GM18505 (cell line): ENCODE results near the gene RASL10B.

ENCODE experiments used
- ATAC-seq: cut with Tn5 transposase; IDR thresholded peaks from one replicate; pipeline ENCODE4 v1.9.1; 2021; ENCODE audit not compliant: unreplicated experiment
- POLR2A ChIP-seq: IDR thresholded peaks from 4 replicates; pipeline ENCODE4 v1.6.1; 2011; ENCODE audit warnings: borderline replicate concordance; ENCODE audit not compliant: insufficient read depth, insufficient read length; ENCODE audit errors: extremely low read depth

The RASL10B gene

DNA sequence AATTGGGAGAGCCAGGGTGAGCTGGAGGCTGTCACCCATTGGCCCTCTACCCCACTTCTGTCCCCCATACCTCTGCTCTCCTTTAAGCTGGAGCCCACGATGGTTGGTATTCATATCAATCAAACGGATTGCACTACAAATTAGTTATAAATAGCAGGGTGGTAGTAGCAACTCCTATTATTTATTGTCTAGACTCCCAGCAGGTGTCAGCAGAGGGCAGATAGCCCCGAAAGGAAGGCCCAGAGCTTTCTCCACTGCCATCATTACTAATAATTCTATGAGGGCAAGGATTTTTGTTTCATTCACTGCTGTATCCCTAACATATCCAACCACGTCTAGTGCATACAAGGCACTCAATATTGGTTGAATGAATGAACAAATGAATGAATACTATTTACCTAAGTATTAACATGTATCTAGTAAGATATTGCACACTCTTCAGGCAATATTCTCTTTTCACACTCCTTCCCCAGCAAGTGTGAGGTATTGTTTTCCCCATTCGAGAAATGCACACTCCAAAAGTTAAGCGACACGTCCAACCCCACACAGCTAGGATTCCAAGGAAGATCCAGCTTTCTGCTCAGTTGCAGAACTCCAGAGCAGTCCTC lies 35.6 kb downstream of the RASL10B start:
- ATAC-seq, result no peak
- no peak for TF ChIP-seq POLR2A

GRCh38 chr17:35768797-35769196 lies 37.4 kb downstream of the RASL10B start:
- no peak for TF ChIP-seq POLR2A
- no peak for ATAC-seq

DNA sequence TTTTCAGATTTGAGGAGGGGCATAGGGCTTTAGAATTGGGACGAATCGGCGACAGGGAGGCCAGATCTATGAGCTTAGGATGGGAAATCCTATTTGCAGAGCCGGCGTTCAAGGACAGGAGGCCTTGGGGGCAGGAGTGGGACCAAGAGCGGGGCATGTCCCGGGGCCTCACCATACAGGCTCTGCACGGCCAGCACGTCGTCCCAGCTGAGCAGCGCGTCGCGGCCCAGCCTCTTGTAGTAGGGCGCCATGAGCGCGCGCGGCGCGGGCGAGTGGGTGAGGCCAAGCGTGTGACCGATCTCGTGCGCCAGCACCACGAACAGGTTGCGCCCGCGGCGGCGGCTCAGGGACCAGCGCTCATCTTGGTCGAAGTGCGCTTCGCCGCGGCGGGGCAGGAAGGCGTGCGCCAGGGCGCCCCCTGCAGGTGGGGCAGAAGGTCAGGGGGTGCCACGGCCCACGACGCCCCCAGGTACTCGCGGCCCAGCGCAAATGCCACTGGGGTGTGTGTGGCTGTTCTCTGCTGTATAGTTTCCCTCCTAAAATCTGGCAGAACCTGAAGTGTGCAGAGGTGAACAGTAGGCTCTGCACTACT lies 38.6 kb downstream of the RASL10B start:
- ATAC-seq, result no peak
- TF ChIP-seq POLR2A, result no peak

GRCh38 chr17:35773129-35773528 lies 41.7 kb downstream of the RASL10B start:
- TF ChIP-seq POLR2A, result no peak
- ATAC-seq, result no peak

- no peak for TF ChIP-seq POLR2A
Measured at GRCh38 chr17:35773679-35774425, 42.4 kb downstream of the RASL10B start.

DNA sequence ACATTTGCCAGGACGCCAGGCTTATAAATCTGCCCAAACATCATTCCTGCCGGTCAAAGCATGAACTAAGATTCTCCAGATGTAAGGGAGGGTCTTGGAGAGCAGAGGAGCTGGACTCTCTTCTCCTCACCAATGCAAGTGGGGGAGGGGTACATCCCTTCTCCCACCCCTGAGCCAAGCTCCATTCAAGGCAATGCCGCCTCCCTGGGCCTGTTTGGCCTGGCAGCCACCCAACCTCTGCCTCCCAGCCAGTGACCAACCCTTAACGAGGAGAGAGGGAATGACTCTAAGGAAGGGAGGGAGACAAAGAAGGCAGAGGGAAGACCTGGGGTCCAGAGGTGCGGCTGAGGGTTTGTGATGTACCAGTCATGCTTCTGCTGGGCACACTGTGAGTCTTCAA lies 43.1 kb downstream of the RASL10B start:
- no peak for ATAC-seq
- TF ChIP-seq POLR2A, result no peak

More at GRCh38 chr17:35773679-35774425, 42.4 kb downstream of the RASL10B start:
- ATAC-seq, result no peak

GRCh38 chr17:35775039-35775438 lies 43.6 kb downstream of the RASL10B start:
- no peak for ATAC-seq
- TF ChIP-seq POLR2A, result no peak

DNA sequence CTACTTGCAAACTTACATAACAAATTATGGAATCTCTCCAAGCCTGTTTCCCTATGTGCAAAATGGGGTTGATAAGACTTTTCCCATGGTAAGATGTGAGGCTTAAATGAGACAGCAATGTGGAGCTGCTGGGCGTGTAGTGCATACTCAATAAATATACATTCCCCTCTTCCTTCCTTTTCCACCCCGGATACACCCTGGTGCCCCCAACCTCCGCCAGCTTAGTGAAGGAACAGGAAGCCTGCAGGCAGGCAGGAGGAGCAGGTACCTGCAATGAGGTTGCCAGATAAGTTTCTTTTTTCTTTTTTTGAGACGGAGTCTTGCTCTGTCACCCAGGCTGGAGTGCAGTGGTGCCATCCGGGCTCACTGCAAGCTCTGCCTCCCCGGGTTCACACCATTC lies 44.1 kb downstream of the RASL10B start:
- no peak for TF ChIP-seq POLR2A

GRCh38 chr17:35778641-35779196 lies 47.3 kb downstream of the RASL10B start:
- no peak for TF ChIP-seq POLR2A
- ATAC-seq, result no peak

More for the DNA sequence above, 44.1 kb downstream of the RASL10B start:
- no peak for ATAC-seq

- no peak for TF ChIP-seq POLR2A
- no peak for ATAC-seq
Measured at GRCh38 chr17:35780950-35781349, 49.5 kb downstream of the RASL10B start.

- TF ChIP-seq POLR2A, result no peak
- ATAC-seq, result no peak
Measured at GRCh38 chr17:35784895-35785294, 53.5 kb downstream of the RASL10B start.

DNA sequence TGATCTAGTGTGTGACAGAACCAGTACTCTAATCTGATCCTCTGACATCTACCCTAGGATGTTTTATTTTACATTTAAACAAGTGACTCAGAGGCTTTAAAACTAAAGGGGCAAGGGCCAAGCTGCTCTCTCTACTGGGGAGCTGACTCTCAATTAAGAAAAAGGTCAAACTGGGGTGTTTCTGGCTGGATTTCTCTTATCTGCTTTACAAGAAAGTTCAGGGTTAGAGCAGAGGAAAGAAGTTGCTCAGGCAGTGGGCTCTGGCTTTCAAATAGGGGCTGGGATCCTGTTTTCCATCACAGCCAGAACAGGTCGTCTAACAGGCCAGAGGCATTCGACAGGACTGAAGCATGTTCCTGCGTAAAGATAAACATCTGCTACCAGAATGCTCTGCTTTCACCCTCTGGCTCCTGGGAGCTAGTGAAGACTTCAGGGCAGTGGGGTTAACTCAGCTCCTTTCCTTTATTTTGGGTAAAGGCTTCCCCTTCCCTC lies 55.5 kb downstream of the RASL10B start:
- ATAC-seq, result no peak
- TF ChIP-seq POLR2A, result no peak
